GM04504 (cell line): ENCODE measurements around the gene PPP2R3A.
"Not testable (repeated sequence)": the region's sequence is repeated elsewhere in the genome, so short reads cannot be mapped to it uniquely, and the experiment has no call there.

Experiments
- DNase-seq: peaks from one replicate; pipeline ENCODE4 v3.0.0-alpha.2; 2012; ENCODE audit warnings: low read depth

Gene PPP2R3A, protein sequence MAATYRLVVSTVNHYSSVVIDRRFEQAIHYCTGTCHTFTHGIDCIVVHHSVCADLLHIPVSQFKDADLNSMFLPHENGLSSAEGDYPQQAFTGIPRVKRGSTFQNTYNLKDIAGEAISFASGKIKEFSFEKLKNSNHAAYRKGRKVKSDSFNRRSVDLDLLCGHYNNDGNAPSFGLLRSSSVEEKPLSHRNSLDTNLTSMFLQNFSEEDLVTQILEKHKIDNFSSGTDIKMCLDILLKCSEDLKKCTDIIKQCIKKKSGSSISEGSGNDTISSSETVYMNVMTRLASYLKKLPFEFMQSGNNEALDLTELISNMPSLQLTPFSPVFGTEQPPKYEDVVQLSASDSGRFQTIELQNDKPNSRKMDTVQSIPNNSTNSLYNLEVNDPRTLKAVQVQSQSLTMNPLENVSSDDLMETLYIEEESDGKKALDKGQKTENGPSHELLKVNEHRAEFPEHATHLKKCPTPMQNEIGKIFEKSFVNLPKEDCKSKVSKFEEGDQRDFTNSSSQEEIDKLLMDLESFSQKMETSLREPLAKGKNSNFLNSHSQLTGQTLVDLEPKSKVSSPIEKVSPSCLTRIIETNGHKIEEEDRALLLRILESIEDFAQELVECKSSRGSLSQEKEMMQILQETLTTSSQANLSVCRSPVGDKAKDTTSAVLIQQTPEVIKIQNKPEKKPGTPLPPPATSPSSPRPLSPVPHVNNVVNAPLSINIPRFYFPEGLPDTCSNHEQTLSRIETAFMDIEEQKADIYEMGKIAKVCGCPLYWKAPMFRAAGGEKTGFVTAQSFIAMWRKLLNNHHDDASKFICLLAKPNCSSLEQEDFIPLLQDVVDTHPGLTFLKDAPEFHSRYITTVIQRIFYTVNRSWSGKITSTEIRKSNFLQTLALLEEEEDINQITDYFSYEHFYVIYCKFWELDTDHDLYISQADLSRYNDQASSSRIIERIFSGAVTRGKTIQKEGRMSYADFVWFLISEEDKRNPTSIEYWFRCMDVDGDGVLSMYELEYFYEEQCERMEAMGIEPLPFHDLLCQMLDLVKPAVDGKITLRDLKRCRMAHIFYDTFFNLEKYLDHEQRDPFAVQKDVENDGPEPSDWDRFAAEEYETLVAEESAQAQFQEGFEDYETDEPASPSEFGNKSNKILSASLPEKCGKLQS (N-terminal part only)

GRCh38 chr3:135965506-135966270, at the start of gene PPP2R3A:
Gene PPP2R3A, plus strand, starts transcription at chr3:135965728. Its CDS starts 35,771 bp downstream, at chr3:136001499.
- DNase-seq: peak; percentile 65

- DNase-seq: no peak
Measured at GRCh38 chr3:135916310-135916709, 49.2 kb upstream of the PPP2R3A start.

GRCh38 chr3:135917076-135917475, 48.5 kb upstream of the PPP2R3A start:
- no peak for DNase-seq

- DNase-seq: no peak
Measured at GRCh38 chr3:135917927-135918597, 47.5 kb upstream of the PPP2R3A start.

GRCh38 chr3:135918600-135918999, 46.9 kb upstream of the PPP2R3A start:
- no peak for DNase-seq

- no peak for DNase-seq
Measured at GRCh38 chr3:135920275-135920674, 45.3 kb upstream of the PPP2R3A start.

GRCh38 chr3:135922903-135923250, 42.7 kb upstream of the PPP2R3A start:
- no peak for DNase-seq

GRCh38 chr3:135924506-135924905, 41.0 kb upstream of the PPP2R3A start:
- no peak for DNase-seq

- DNase-seq: no peak
Measured at GRCh38 chr3:135926664-135927063, 38.9 kb upstream of the PPP2R3A start.

DNA sequence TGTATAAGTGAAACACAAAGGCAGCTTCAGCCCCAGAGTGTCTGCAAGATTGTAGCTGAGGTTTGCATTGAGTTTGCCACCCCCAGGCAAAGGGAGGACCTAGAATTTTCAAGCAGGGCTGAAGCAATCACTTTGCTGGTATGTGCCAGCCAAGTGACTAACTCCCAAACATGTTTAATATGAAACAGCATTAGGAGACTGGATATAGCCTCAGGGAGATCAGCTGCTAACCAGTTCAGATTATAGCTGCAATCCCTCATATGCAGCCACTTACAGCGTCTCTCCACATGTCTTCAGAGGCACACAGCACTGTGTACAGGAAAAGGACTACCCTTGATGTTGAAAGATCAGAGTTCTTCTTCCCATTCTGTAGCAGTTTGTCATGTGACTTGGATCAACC, 38.4 kb upstream of the PPP2R3A start:
- DNase-seq: peak; percentile 67

DNA sequence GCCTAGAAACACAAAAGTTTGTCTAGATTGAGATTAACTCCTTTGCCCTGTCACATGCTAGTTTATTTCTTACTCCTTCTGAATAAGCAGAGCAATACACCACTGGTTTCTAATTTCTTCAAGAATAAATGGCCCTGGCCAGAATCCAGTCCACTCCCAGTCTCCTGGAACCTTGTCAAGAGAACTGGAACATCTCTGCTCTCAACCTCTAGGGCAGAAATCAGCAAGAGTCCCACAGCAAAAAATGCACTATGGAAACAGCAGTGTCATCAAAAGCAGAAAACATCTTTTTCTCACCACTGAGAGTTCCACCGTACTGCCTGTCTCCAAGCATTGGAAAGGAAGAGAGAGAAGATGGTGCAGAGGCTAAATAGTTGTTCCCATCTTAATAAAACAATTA, 35.9 kb upstream of the PPP2R3A start:
- peak; percentile 74 for DNase-seq

DNA sequence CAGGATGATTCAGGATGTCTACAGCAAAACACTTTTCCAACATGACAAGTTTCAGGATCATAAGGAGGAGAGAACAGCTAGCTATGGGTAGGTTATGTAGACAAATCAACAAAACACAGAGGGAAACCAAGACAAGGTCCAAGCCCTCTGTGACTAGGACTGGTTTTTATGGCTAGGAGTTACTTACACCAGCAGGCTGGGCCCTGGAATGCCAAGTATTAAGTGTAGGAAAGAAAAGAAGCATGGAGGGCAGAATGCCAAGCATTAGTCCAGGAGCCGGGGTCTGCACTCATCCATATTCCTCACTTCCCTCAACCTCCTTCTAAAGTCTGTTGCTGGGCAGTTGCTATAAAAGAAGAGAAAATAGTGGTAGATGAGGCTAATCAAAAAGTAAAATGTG, 35.3 kb upstream of the PPP2R3A start:
- no peak for DNase-seq

- not testable (repeated sequence) for DNase-seq
Measured at GRCh38 chr3:135935171-135935570, 30.4 kb upstream of the PPP2R3A start.

- DNase-seq: not testable (repeated sequence)
Measured at GRCh38 chr3:135937766-135938165, 27.8 kb upstream of the PPP2R3A start.

GRCh38 chr3:135944831-135945230, 20.7 kb upstream of the PPP2R3A start:
- no peak for DNase-seq

DNA sequence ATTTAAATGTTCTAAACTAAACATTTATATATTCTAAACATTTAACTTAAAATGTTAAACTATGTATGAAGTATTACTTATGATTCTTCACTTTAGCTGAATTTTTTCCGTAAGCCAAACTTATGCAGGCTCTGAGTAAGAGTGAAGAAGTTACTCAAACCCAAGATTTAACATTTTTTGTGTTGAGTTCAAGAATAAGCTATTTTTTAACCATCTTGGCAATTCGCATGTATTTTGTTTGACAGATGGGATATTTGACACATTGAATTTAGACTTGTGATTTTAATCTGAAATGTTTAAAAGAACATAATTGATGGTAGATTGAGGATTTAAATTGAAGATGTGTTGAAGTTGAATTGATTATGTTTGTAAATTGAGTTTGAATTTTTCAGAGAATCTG, 14.6 kb upstream of the PPP2R3A start:
- no peak for DNase-seq

DNA sequence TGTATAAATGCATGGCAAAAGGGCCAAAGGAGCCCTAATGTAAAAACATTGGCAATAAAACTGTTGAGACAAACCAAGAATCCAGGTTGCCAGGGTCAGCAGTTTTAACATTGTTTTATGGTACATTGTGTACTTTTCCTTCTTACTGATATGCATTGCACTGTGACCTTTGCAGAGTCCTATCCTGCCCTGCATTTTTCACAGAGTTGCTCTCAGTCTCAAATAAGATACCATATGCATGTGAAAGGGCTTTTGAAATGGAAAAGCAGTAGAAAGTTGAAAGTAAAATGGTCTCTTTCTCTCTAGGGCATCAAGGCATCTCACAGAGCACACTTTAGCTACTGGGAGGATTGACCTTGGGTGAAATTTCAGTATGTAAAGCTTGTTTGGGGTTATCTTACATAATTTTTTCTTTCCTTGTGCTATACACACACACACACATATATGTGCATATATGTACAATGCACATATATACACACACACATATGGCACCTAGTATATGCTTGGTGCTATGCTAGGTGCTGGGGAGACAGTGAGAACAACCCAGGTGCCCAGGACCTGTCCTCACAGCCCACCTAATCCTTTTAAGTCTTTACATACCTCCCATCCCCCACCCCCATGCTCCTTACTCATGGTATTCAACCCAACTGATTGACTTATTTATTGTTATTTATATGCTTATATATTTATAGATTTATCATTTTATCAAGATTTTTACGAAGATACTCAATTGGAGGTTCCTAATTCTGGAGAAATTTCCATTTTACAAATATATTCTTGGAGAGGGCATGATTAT, 1.2 kb upstream of the PPP2R3A start:
- DNase-seq: no peak

GRCh38 chr3:135965129-135965505, 411 bp upstream of the PPP2R3A start:
- DNase-seq: no peak

DNA sequence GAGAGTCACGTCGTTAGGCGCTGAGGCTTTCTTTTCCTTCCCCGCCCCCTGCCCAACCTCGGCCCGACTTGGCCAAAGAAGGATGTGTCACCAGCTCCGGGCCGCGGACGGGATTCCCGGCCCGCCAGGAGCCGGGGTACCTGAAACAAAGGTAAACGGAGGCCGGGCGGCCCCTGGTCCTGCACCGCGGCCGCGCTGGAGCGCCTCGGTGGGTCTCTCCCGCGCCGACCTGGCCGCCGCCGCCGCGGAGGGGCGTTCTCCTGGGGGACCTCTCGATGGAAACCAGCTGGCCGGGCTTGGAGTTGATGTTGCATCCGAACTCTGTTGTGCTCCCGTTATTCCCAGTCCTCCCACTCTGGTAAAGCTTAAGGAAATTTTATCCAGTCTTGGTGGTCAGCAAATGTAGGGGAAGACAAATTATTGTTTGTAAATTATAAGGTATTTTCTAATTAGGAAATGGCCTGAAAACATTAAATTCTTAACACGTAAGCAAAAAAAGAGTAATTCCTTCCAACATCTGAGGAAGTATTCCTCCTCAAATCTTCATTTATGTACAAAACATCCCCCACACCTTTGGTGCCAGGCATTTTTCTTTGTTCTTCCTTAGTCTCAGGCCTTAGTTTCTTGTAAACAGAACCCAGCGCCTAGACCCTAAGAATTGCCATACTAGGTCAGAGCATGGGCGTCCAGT, 888 bp downstream of the PPP2R3A start:
- no peak for DNase-seq

GRCh38 chr3:135966962-135967274, 1.4 kb downstream of the PPP2R3A start:
- DNase-seq: no peak
